Measurements from ENCODE around the gene OSBP. TPM values are rescaled to one million over a fixed set of nuclear protein-coding genes. Genes with fewer than 3 reads are reported as not detected.

Gene OSBP
- total RNA-seq, 1 donor from 2014 or later, result 38.0 TPM

- POLR2A ChIA-PET, result no interaction called here
- CTCF ChIA-PET, result interaction anchor here (0.6 kb wide), 1 partner anchor 132 kb away, joined by 3 read pairs; no protein-coding TSS in a partner anchor
- Mint-ChIP-seq H3K4me3 (no peak overlapping the region), H3K27ac (no peak overlapping the region), H3K27me3 (no peaks in the 10 kb centered on the region), H3K4me1 (peaks cover 9% of the 10 kb centered on the region), H3K36me3 (ENCODE audit: low read depth) (peaks cover 89% of the 10 kb centered on the region), H3K9me3 (no peaks in the 10 kb centered on the region)
- DNase-seq (no peak), ATAC-seq (ENCODE audit: low read depth) (no peak)
- no peak for TF ChIP-seq CTCF (IDR thresholded peaks at IDR 0.05)
- intact Hi-C loops (cut with micrococcal nuclease), result no loop called here
Observed at GRCh38 chr11:59654893-59655292, 39.3 kb upstream of the OSBP start.

DNA sequence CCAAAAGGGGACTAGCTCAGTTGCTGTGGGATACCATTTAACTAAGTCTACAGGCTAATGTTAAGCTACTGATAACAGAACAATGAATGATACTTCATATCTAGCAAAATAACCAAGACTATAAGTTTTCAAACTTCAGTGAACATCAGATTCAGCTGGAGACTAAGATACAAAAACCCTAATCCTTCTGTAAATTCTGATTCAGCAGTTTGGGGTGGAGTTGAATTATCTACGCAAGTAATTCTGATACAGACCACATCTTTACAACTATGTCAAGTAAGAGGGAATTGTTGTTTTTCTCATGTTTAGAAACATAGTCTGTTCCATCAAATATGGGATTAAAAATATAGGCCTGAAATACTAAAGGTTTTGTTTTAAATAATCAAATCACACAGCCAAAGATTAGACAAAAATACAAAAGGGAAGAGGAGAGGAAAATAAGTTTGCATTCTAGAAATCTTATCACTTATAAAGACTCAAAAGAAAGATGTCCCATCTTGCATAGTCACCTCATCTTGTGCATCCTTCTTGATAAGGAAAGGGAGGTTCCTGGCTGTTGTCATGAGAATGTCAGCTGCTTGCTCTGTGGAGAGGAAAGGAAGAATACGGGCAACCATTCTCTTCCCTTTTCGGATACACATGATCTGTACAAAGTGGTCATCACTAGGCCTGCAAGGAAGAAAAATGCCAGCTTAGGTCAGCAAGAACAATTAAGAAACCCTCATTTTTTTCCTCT is 31.8 kb upstream of the OSBP start:
- intact Hi-C loops (cut with micrococcal nuclease), result no loop called here
- peaks cover 89% of the 10 kb centered on the region for H3K36me3 Mint-ChIP-seq (ENCODE audit: low read depth)

GRCh38 chr11:59644528-59644927 is 29.0 kb upstream of the OSBP start:
- ATAC-seq (ENCODE audit: low read depth) (no peak), DNase-seq (no peak)
- Mint-ChIP-seq H3K27ac (no peak overlapping the region), H3K4me3 (no peak overlapping the region), H3K9me3 (no peaks in the 10 kb centered on the region), H3K36me3 (ENCODE audit: low read depth) (peaks cover 86% of the 10 kb centered on the region), H3K4me1 (no peaks in the 10 kb centered on the region), H3K27me3 (no peaks in the 10 kb centered on the region)
- ChIA-PET POLR2A (no interaction called here), CTCF (no interaction called here)
- intact Hi-C loops (cut with micrococcal nuclease), result no loop called here
- TF ChIP-seq CTCF (IDR thresholded peaks at IDR 0.05), result no peak

More for the DNA sequence above, 31.8 kb upstream of the OSBP start:
- CTCF ChIA-PET, result no interaction called here
- DNase-seq (no peak), ATAC-seq (ENCODE audit: low read depth) (no peak)
- POLR2A ChIA-PET, result interaction anchor here (0.6 to 0.7 kb wide), 3 partner anchors 22 to 95 kb away, joined by 3 to 10 read pairs (median 8); no protein-coding TSS in a partner anchor
- H3K27me3 Mint-ChIP-seq, result no peaks in the 10 kb centered on the region
- H3K4me1 Mint-ChIP-seq, result no peaks in the 10 kb centered on the region
- no peak overlapping the region for H3K27ac Mint-ChIP-seq
- TF ChIP-seq CTCF (IDR thresholded peaks at IDR 0.05), result no peak
- no peaks in the 10 kb centered on the region for H3K9me3 Mint-ChIP-seq
- H3K4me3 Mint-ChIP-seq, result no peak overlapping the region

DNA sequence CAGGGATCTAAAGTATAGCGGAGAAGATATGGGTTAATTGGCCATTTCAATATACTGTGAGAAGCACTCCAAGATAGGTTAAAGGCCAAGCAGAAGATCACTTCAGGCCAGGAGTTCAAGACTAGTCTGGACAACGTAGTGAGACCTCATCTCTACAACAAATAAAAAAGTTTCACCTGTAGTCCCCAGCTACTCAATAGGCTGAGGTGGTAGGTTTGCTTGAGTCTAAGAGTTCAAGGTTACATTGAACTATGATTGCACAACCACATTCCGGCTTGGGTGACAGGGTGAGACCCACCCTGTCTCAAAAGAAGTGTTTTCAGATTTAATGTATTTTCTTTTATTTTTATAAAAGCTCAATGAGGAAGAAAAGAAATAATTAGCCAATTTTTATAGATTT is 27.8 kb upstream of the OSBP start:
- intact Hi-C loops (cut with micrococcal nuclease), result no loop called here
- H3K4me3 Mint-ChIP-seq, result no peak overlapping the region
- DNase-seq (no peak), ATAC-seq (ENCODE audit: low read depth) (no peak)
- TF ChIP-seq CTCF (IDR thresholded peaks at IDR 0.05), result no peak
- H3K9me3 Mint-ChIP-seq, result no peaks in the 10 kb centered on the region
- peaks cover 86% of the 10 kb centered on the region for H3K36me3 Mint-ChIP-seq (ENCODE audit: low read depth)
- no peak overlapping the region for H3K27ac Mint-ChIP-seq
- H3K4me1 Mint-ChIP-seq, result no peaks in the 10 kb centered on the region
- POLR2A ChIA-PET, result interaction anchor here (0.6 to 1.0 kb wide), 2 partner anchors 25 to 172 kb away, joined by 3 to 5 read pairs; partner anchors contain the start of gene PATL1
- H3K27me3 Mint-ChIP-seq, result no peaks in the 10 kb centered on the region
- CTCF ChIA-PET, result no interaction called here

GRCh38 chr11:59641156-59641555 is 25.6 kb upstream of the OSBP start:
- H3K4me3 Mint-ChIP-seq, result no peak overlapping the region
- TF ChIP-seq CTCF (IDR thresholded peaks at IDR 0.05), result no peak
- H3K9me3 Mint-ChIP-seq, result no peaks in the 10 kb centered on the region
- H3K36me3 Mint-ChIP-seq (ENCODE audit: low read depth), result peaks cover 85% of the 10 kb centered on the region
- ChIA-PET CTCF (no interaction called here), POLR2A (no interaction called here)
- no peaks in the 10 kb centered on the region for H3K4me1 Mint-ChIP-seq
- H3K27ac Mint-ChIP-seq, result no peak overlapping the region
- no peaks in the 10 kb centered on the region for H3K27me3 Mint-ChIP-seq
- ATAC-seq (ENCODE audit: low read depth) (no peak), DNase-seq (no peak)
- intact Hi-C loops (cut with micrococcal nuclease), result no loop called here
